NB4 (cell line): ENCODE data around the gene BACH2.

Experiments
- POLR2A ChIP-seq: IDR thresholded peaks from 2 replicates; pipeline ENCODE4 v1.6.1; 2011; ENCODE audit warnings: mild to moderate bottlenecking; ENCODE audit not compliant: insufficient read length; ENCODE audit errors: extremely low read depth
- TF ChIP-seq, protein P1 (sequence below): IDR thresholded peaks from one replicate; pipeline ENCODE4 v1.5.1; 2012; ENCODE audit warnings: low read depth, low read length

DNA sequence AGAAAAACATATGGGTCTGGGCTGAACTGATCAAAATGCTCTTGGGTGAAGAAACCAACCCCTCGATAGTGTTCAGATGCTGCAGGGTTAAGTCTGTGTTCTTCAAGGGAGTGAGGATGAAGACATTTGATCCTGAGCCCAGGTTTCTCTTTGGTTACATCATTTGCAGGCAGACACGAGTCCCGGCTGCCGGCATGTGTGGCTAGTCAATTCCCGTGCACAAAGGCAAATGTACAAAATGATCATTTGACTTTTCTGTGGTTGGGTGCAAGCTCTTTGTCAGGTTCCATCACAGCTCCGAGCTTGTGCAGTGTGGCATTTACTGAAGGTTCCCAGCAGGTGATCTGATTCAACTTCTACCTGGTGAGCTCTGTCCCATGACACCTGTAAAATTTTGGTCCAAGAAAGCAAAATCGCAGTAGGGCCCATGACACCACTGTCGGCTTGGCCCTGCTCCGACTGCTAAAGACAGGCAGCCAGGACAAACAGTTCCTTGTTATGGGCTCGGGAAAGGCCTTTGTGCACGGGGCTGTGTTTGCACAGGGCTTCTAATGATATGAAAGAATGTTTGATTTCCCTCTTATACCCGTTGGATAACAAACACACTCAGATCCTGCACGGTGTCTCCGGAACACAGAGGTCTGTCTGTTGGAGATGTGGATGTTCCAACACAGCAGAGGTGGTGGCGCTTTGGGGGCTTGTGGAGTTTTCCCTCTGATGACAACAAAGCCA, 355.4 kb downstream of the BACH2 start:
- TF ChIP-seq, protein P1, sequence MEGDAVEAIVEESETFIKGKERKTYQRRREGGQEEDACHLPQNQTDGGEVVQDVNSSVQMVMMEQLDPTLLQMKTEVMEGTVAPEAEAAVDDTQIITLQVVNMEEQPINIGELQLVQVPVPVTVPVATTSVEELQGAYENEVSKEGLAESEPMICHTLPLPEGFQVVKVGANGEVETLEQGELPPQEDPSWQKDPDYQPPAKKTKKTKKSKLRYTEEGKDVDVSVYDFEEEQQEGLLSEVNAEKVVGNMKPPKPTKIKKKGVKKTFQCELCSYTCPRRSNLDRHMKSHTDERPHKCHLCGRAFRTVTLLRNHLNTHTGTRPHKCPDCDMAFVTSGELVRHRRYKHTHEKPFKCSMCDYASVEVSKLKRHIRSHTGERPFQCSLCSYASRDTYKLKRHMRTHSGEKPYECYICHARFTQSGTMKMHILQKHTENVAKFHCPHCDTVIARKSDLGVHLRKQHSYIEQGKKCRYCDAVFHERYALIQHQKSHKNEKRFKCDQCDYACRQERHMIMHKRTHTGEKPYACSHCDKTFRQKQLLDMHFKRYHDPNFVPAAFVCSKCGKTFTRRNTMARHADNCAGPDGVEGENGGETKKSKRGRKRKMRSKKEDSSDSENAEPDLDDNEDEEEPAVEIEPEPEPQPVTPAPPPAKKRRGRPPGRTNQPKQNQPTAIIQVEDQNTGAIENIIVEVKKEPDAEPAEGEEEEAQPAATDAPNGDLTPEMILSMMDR = no peak
- no peak for TF ChIP-seq POLR2A
